ENCODE data around the gene KRT77. TPM values are rescaled to one million over a fixed set of nuclear protein-coding genes. Genes with fewer than 3 reads are reported as not detected.

The KRT77 gene
- polyA plus RNA-seq, 2 donors = 0.06 TPM; not detected in 1

GRCh38 chr12:52667509-52667908 is 35.8 kb downstream of the KRT77 start:
- no peak overlapping the region for H3K4me3 ChIP-seq (ENCODE audit: low read depth in 1 of 2, low read length in 2 of 2)

GRCh38 chr12:52666471-52666870 is 36.9 kb downstream of the KRT77 start:
- H3K4me1 ChIP-seq (ENCODE audit: control insufficient read depth in 2 of 2, insufficient read depth in 2 of 2, low read length in 1 of 2) = no peaks in the 10 kb centered on the region
- 80 to 85% methylated on average over 3 of the region's 3 CpGs for WGBS, 2 donors
- no peak overlapping the region for H3K4me3 ChIP-seq (ENCODE audit: low read depth in 1 of 2, low read length in 2 of 2)
- H3K9me3 ChIP-seq (ENCODE audit: control insufficient read depth in 2 of 2, insufficient read depth in 1 of 2, low read depth in 1 of 2, low read length in 1 of 2) = no peaks in the 10 kb centered on the region
- H3K36me3 ChIP-seq (ENCODE audit: control insufficient read depth in 2 of 2, insufficient read depth in 2 of 2, low read length in 1 of 2) = no peaks in the 10 kb centered on the region
- no peaks in the 10 kb centered on the region for H3K27me3 ChIP-seq (ENCODE audit: control insufficient read depth in 1 of 2, insufficient read depth in 2 of 2, low read length in 2 of 2)
- no peak overlapping the region for H3K27ac ChIP-seq (ENCODE audit: low read depth in 2 of 2, low read length in 1 of 2)

More at GRCh38 chr12:52667509-52667908, 35.8 kb downstream of the KRT77 start:
- no peaks in the 10 kb centered on the region for H3K4me1 ChIP-seq (ENCODE audit: control insufficient read depth in 2 of 2, insufficient read depth in 2 of 2, low read length in 1 of 2)
- no peaks in the 10 kb centered on the region for H3K9me3 ChIP-seq (ENCODE audit: control insufficient read depth in 2 of 2, insufficient read depth in 1 of 2, low read depth in 1 of 2, low read length in 1 of 2)
- no peaks in the 10 kb centered on the region for H3K27me3 ChIP-seq (ENCODE audit: control insufficient read depth in 1 of 2, insufficient read depth in 2 of 2, low read length in 2 of 2)
- no peaks in the 10 kb centered on the region for H3K36me3 ChIP-seq (ENCODE audit: control insufficient read depth in 2 of 2, insufficient read depth in 2 of 2, low read length in 1 of 2)
- H3K27ac ChIP-seq (ENCODE audit: low read depth in 2 of 2, low read length in 1 of 2) = no peak overlapping the region
- 52 to 73% methylated on average over 9 of the region's 9 CpGs for WGBS, 2 donors

GRCh38 chr12:52663420-52663819 is 39.9 kb downstream of the KRT77 start:
- Histone ChIP-seq H3K27ac (ENCODE audit: low read depth in 2 of 2, low read length in 1 of 2) (no peak overlapping the region), H3K4me1 (ENCODE audit: control insufficient read depth in 2 of 2, insufficient read depth in 2 of 2, low read length in 1 of 2) (peaks cover 0 to 13% of the 10 kb centered on the region in 2 donors), H3K36me3 (ENCODE audit: control insufficient read depth in 2 of 2, insufficient read depth in 2 of 2, low read length in 1 of 2) (no peaks in the 10 kb centered on the region), H3K27me3 (ENCODE audit: control insufficient read depth in 1 of 2, insufficient read depth in 2 of 2, low read length in 2 of 2) (no peaks in the 10 kb centered on the region), H3K4me3 (ENCODE audit: low read depth in 1 of 2, low read length in 2 of 2) (no peak overlapping the region), H3K9me3 (ENCODE audit: control insufficient read depth in 2 of 2, insufficient read depth in 1 of 2, low read depth in 1 of 2, low read length in 1 of 2) (no peaks in the 10 kb centered on the region)

GRCh38 chr12:52662918-52663229 is 40.5 kb downstream of the KRT77 start:
- no peak overlapping the region for H3K4me3 ChIP-seq (ENCODE audit: low read depth in 1 of 2, low read length in 2 of 2)
- H3K4me1 ChIP-seq (ENCODE audit: control insufficient read depth in 2 of 2, insufficient read depth in 2 of 2, low read length in 1 of 2) = peaks cover 0 to 13% of the 10 kb centered on the region in 2 donors
- no peak overlapping the region for H3K27ac ChIP-seq (ENCODE audit: low read depth in 2 of 2, low read length in 1 of 2)
- no peaks in the 10 kb centered on the region for H3K27me3 ChIP-seq (ENCODE audit: control insufficient read depth in 1 of 2, insufficient read depth in 2 of 2, low read length in 2 of 2)
- H3K9me3 ChIP-seq (ENCODE audit: control insufficient read depth in 2 of 2, insufficient read depth in 1 of 2, low read depth in 1 of 2, low read length in 1 of 2) = no peaks in the 10 kb centered on the region
- H3K36me3 ChIP-seq (ENCODE audit: control insufficient read depth in 2 of 2, insufficient read depth in 2 of 2, low read length in 1 of 2) = no peaks in the 10 kb centered on the region

- no peaks in the 10 kb centered on the region for H3K9me3 ChIP-seq (ENCODE audit: control insufficient read depth in 2 of 2, insufficient read depth in 1 of 2, low read depth in 1 of 2, low read length in 1 of 2)
- 79 to 82% methylated on average over 10 of the region's 10 CpGs for WGBS, 2 donors
- H3K4me3 ChIP-seq (ENCODE audit: low read depth in 1 of 2, low read length in 2 of 2) = no peak overlapping the region
- no peaks in the 10 kb centered on the region for H3K27me3 ChIP-seq (ENCODE audit: control insufficient read depth in 1 of 2, insufficient read depth in 2 of 2, low read length in 2 of 2)
- peaks cover 0 to 13% of the 10 kb centered on the region in 2 donors for H3K4me1 ChIP-seq (ENCODE audit: control insufficient read depth in 2 of 2, insufficient read depth in 2 of 2, low read length in 1 of 2)
- H3K36me3 ChIP-seq (ENCODE audit: control insufficient read depth in 2 of 2, insufficient read depth in 2 of 2, low read length in 1 of 2) = no peaks in the 10 kb centered on the region
- no peak overlapping the region for H3K27ac ChIP-seq (ENCODE audit: low read depth in 2 of 2, low read length in 1 of 2)
Measured at GRCh38 chr12:52662093-52662917, 41.0 kb downstream of the KRT77 start.

- Histone ChIP-seq H3K27me3 (ENCODE audit: control insufficient read depth in 1 of 2, insufficient read depth in 2 of 2, low read length in 2 of 2) (no peaks in the 10 kb centered on the region), H3K36me3 (ENCODE audit: control insufficient read depth in 2 of 2, insufficient read depth in 2 of 2, low read length in 1 of 2) (no peaks in the 10 kb centered on the region), H3K27ac (ENCODE audit: low read depth in 2 of 2, low read length in 1 of 2) (no peak overlapping the region), H3K9me3 (ENCODE audit: control insufficient read depth in 2 of 2, insufficient read depth in 1 of 2, low read depth in 1 of 2, low read length in 1 of 2) (no peaks in the 10 kb centered on the region), H3K4me3 (ENCODE audit: low read depth in 1 of 2, low read length in 2 of 2) (no peak overlapping the region), H3K4me1 (ENCODE audit: control insufficient read depth in 2 of 2, insufficient read depth in 2 of 2, low read length in 1 of 2) (peaks cover 0 to 13% of the 10 kb centered on the region in 2 donors)
- 83 to 95% methylated on average over 3 of the region's 3 CpGs for WGBS, 2 donors
Measured at GRCh38 chr12:52661668-52662067, 41.7 kb downstream of the KRT77 start.

GRCh38 chr12:52660934-52661499 is 42.3 kb downstream of the KRT77 start:
- Histone ChIP-seq H3K27me3 (ENCODE audit: control insufficient read depth in 1 of 2, insufficient read depth in 2 of 2, low read length in 2 of 2) (no peaks in the 10 kb centered on the region), H3K9me3 (ENCODE audit: control insufficient read depth in 2 of 2, insufficient read depth in 1 of 2, low read depth in 1 of 2, low read length in 1 of 2) (no peaks in the 10 kb centered on the region), H3K36me3 (ENCODE audit: control insufficient read depth in 2 of 2, insufficient read depth in 2 of 2, low read length in 1 of 2) (no peaks in the 10 kb centered on the region), H3K27ac (ENCODE audit: low read depth in 2 of 2, low read length in 1 of 2) (no peak overlapping the region), H3K4me1 (ENCODE audit: control insufficient read depth in 2 of 2, insufficient read depth in 2 of 2, low read length in 1 of 2) (peaks cover 0 to 13% of the 10 kb centered on the region in 2 donors), H3K4me3 (ENCODE audit: low read depth in 1 of 2, low read length in 2 of 2) (no peak overlapping the region)
- 81 to 84% methylated on average over 3 of the region's 3 CpGs for WGBS, 2 donors

- 67 to 73% methylated on average over 4 of the region's 4 CpGs for WGBS, 2 donors
- no peak overlapping the region for H3K4me3 ChIP-seq (ENCODE audit: low read depth in 1 of 2, low read length in 2 of 2)
Measured at GRCh38 chr12:52659951-52660350, 43.4 kb downstream of the KRT77 start.

GRCh38 chr12:52659395-52659794 is 43.9 kb downstream of the KRT77 start:
- no peaks in the 10 kb centered on the region for H3K36me3 ChIP-seq (ENCODE audit: control insufficient read depth in 2 of 2, insufficient read depth in 2 of 2, low read length in 1 of 2)
- no peak overlapping the region for H3K4me3 ChIP-seq (ENCODE audit: low read depth in 1 of 2, low read length in 2 of 2)
- peaks cover 0 to 17% of the 10 kb centered on the region in 2 donors for H3K4me1 ChIP-seq (ENCODE audit: control insufficient read depth in 2 of 2, insufficient read depth in 2 of 2, low read length in 1 of 2)
- H3K27ac ChIP-seq (ENCODE audit: low read depth in 2 of 2, low read length in 1 of 2) = no peak overlapping the region
- no peaks in the 10 kb centered on the region for H3K27me3 ChIP-seq (ENCODE audit: control insufficient read depth in 1 of 2, insufficient read depth in 2 of 2, low read length in 2 of 2)
- WGBS, 2 donors = 47 to 48% methylated on average over 7 of the region's 7 CpGs
- H3K9me3 ChIP-seq (ENCODE audit: control insufficient read depth in 2 of 2, insufficient read depth in 1 of 2, low read depth in 1 of 2, low read length in 1 of 2) = no peaks in the 10 kb centered on the region

More at GRCh38 chr12:52659951-52660350, 43.4 kb downstream of the KRT77 start:
- no peaks in the 10 kb centered on the region for H3K9me3 ChIP-seq (ENCODE audit: control insufficient read depth in 2 of 2, insufficient read depth in 1 of 2, low read depth in 1 of 2, low read length in 1 of 2)
- H3K36me3 ChIP-seq (ENCODE audit: control insufficient read depth in 2 of 2, insufficient read depth in 2 of 2, low read length in 1 of 2) = no peaks in the 10 kb centered on the region
- H3K27me3 ChIP-seq (ENCODE audit: control insufficient read depth in 1 of 2, insufficient read depth in 2 of 2, low read length in 2 of 2) = no peaks in the 10 kb centered on the region
- H3K27ac ChIP-seq (ENCODE audit: low read depth in 2 of 2, low read length in 1 of 2) = no peak overlapping the region
- H3K4me1 ChIP-seq (ENCODE audit: control insufficient read depth in 2 of 2, insufficient read depth in 2 of 2, low read length in 1 of 2) = peaks cover 0 to 17% of the 10 kb centered on the region in 2 donors

- H3K36me3 ChIP-seq (ENCODE audit: control insufficient read depth in 2 of 2, insufficient read depth in 2 of 2, low read length in 1 of 2) = no peaks in the 10 kb centered on the region
- WGBS, 2 donors = 73 to 79% methylated on average over 4 of the region's 4 CpGs
Measured at GRCh38 chr12:52658196-52658595, 45.1 kb downstream of the KRT77 start.

More at GRCh38 chr12:52658196-52658595, 45.1 kb downstream of the KRT77 start:
- Histone ChIP-seq H3K4me1 (ENCODE audit: control insufficient read depth in 2 of 2, insufficient read depth in 2 of 2, low read length in 1 of 2) (peaks cover 0 to 17% of the 10 kb centered on the region in 2 donors), H3K27ac (ENCODE audit: low read depth in 2 of 2, low read length in 1 of 2) (no peak overlapping the region), H3K4me3 (ENCODE audit: low read depth in 1 of 2, low read length in 2 of 2) (no peak overlapping the region), H3K9me3 (ENCODE audit: control insufficient read depth in 2 of 2, insufficient read depth in 1 of 2, low read depth in 1 of 2, low read length in 1 of 2) (no peaks in the 10 kb centered on the region), H3K27me3 (ENCODE audit: control insufficient read depth in 1 of 2, insufficient read depth in 2 of 2, low read length in 2 of 2) (no peaks in the 10 kb centered on the region)
